Measurements from ENCODE around the gene FAM90A26.
"Not testable (repeated sequence)": the region's sequence is repeated elsewhere in the genome, so short reads cannot be mapped to it uniquely, and the experiment has no call there.

FAM90A26 gene

DNA sequence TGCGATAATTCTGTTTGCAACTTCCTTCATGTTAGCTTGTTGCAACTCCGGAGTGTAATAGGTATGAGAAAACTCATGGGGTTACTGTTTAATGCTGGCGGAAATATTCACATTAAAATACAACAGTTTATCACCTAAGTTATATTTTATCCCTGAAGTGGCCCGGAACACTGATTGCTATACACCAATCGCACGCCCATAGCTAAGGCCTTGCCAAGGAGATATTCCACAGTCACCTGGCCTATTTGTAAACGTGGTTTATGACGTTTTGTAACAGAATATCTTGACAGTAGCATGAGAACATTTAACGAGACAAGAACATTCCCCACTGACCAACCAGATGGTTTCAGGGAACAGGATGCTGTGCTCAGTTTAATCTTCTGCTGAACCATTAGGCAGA lies 23.2 kb upstream of the FAM90A26 start:
- H3K4me1 ChIP-seq (ENCODE audit: control insufficient read depth, insufficient read depth, low read length) = peaks cover 3% of the 10 kb centered on the region
- no peak overlapping the region for H3K4me3 ChIP-seq (ENCODE audit: low read length)
- H3K9me3 ChIP-seq (ENCODE audit: control insufficient read depth, low read length) = no peaks in the 10 kb centered on the region
- no peaks in the 10 kb centered on the region for H3K36me3 ChIP-seq (ENCODE audit: control insufficient read depth, insufficient read depth, low read length, severe bottlenecking)
- H3K9ac ChIP-seq (ENCODE audit: low read length) = no peak overlapping the region
- no peaks in the 10 kb centered on the region for H3K27me3 ChIP-seq (replicated peaks; ENCODE audit: control insufficient read depth, insufficient read depth, low read length)
- no peak for DNase-seq (ENCODE audit: low read depth)

DNA sequence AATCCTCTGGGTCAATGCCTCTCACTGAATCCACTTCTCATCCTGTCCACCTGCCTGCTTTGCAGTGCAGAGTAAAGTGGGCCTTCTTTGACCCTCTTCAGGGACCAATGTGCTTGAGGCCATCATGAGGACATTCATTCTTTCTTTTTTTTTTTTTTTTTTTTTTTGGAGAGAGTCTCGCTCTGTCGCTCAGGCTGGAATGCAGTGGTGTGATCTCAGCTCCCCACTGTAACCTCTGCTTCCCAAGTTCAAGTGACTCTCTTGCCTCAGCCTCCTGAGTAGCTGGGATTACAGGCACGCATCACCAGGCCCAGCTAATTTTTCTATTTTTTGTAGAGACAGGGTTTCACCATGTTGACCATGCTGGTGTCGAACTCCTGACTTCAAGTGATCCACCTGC lies 22.8 kb upstream of the FAM90A26 start:
- not testable (repeated sequence) for H3K36me3 ChIP-seq (ENCODE audit: control insufficient read depth, insufficient read depth, low read length, severe bottlenecking); H3K27me3 ChIP-seq (replicated peaks; ENCODE audit: control insufficient read depth, insufficient read depth, low read length); H3K9me3 ChIP-seq (ENCODE audit: control insufficient read depth, low read length); H3K9ac ChIP-seq (ENCODE audit: low read length); H3K4me1 ChIP-seq (ENCODE audit: control insufficient read depth, insufficient read depth, low read length); DNase-seq (ENCODE audit: low read depth); H3K4me3 ChIP-seq (ENCODE audit: low read length)

DNA sequence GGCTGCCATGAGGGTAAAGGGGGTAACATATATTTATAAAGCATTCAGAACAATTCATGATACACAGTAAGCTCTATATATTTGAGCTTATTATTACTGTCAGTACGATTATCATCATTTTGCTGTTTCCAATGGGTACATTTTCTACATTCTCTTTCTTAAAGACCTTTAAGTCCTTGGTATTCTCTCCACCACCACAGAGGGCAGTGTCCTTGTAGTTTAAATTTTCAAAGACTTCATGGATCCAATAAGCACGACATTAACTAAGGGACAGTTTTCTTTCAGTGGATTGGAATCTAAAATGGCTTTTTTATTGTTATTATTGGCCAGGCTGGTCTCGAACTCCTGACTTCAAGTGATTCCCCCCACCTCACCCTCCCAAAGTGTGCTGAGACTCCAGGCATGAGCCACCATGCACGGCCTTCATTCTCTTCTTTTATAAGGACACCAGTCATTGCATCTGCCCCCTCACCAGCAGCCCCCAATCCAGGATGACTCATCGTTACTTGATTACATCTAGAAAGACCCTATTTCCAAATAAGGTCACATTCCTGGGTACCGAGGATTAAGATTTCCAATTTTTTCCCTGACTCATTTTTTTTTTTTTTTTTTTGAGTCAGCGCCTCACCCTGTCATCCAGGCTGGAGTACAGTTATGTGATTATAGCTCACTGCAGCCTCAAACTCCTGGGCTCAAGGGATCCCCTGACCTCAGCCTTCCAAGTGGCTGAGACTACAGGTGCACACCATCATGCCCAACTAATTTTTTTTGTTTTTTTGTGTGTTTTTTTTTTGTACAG lies 21.4 kb upstream of the FAM90A26 start:
- H3K27me3 ChIP-seq (replicated peaks; ENCODE audit: control insufficient read depth, insufficient read depth, low read length); H3K36me3 ChIP-seq (ENCODE audit: control insufficient read depth, insufficient read depth, low read length, severe bottlenecking); H3K4me1 ChIP-seq (ENCODE audit: control insufficient read depth, insufficient read depth, low read length); H3K4me3 ChIP-seq (ENCODE audit: low read length); H3K9me3 ChIP-seq (ENCODE audit: control insufficient read depth, low read length); DNase-seq (ENCODE audit: low read depth); H3K9ac ChIP-seq (ENCODE audit: low read length): not testable (repeated sequence)

DNA sequence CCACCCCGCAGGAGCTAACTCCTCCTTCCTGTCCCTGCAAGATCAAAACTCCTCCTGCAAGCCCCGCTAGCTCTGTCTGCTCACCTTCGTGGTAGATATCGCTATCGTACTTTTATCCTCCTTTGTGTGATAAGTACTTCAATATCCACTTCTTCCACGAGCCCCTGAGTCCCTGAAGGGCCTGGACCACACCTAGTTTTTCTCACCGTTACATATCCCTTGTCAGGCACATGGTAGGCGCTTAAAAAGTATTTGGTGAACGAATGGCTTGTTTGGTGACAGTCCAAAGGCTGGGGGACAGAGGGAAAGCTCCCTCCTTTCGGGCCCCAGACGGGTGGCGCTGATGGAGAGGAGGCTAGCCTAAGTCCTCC lies 18.4 kb upstream of the FAM90A26 start:
- Histone ChIP-seq H3K9ac (ENCODE audit: low read length) (peak overlapping the region; percentile 84), H3K4me3 (ENCODE audit: low read length) (peak overlapping the region; percentile 81)
- not testable (repeated sequence) for H3K4me1 ChIP-seq (ENCODE audit: control insufficient read depth, insufficient read depth, low read length); DNase-seq (ENCODE audit: low read depth); H3K9me3 ChIP-seq (ENCODE audit: control insufficient read depth, low read length); H3K27me3 ChIP-seq (replicated peaks; ENCODE audit: control insufficient read depth, insufficient read depth, low read length); H3K36me3 ChIP-seq (ENCODE audit: control insufficient read depth, insufficient read depth, low read length, severe bottlenecking)

DNA sequence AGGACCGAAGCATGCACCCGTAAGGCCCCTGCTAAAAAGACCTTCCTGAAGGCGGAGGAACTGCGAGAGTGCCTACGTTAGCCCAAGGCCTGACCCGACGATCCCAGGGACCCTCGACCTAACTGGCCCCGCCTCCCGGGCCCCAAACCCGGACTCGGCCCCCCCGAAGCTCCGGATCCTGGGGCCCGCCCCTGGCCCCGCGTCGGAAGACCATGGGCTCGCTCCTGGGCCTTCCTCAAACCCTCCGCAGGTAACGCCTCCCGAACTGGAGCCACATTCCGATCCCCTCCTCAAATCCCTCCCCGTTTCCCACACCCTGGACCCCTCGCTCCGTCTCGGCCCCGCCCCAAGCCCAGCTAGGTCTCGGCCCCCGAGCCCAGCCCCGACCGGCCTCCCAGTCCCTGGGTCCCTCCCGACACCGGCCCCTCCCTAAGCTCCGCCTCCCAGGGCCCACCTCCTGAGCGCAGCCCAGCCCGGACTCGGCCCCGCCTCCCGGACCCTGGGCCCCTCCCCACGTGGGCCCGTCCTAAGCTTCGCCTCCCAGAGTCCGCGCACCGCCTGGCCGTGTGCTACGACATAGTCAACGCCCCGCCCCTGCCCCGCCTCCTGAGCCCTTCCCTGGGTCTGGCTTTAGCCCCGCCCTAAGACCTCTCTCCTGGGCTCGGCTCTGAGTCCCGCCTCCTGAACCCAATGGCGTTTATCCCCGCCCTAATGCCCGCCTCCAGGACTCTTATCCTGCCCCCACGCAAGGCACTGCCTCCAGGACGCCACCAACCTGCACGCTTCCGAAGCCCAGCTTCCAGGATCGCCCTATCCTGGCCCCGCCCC lies 17.8 kb upstream of the FAM90A26 start:
- H3K9ac ChIP-seq (ENCODE audit: low read length) = peak overlapping the region; percentile 84
- peak; percentile 97 for DNase-seq (ENCODE audit: low read depth)
- not testable (repeated sequence) for H3K9me3 ChIP-seq (ENCODE audit: control insufficient read depth, low read length); H3K36me3 ChIP-seq (ENCODE audit: control insufficient read depth, insufficient read depth, low read length, severe bottlenecking); H3K27me3 ChIP-seq (replicated peaks; ENCODE audit: control insufficient read depth, insufficient read depth, low read length); H3K4me1 ChIP-seq (ENCODE audit: control insufficient read depth, insufficient read depth, low read length)
- peak overlapping the region; percentile 81 for H3K4me3 ChIP-seq (ENCODE audit: low read length)

DNA sequence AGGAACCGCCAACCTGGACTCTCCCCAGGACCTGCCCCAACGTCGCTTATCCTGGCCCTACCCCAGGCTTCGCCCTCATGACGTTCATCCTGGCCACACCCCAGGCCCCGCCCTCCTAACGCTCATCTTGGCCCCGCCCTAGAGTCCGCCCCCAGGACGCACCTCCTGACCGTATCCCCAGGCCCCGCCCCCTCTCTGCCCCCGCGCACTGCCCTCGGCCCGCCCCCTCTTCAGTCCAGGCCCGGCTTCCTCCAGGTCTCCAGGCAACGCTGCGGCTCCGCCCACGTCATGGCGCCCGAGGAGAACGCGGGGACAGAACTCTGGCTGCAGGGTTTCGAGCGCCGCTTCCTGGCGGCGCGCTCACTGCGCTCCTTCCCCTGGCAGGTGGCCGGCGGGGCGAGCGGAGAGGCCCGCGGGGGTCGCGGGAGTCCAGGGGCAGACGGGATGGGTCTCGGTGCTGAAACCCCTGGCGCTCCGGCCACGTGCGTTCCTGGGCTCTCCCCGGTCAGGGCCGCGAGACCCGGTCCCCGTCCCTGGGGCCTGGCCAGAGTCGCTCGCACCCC lies 17.1 kb upstream of the FAM90A26 start:
- Histone ChIP-seq H3K9ac (ENCODE audit: low read length) (peak overlapping the region; percentile 86), H3K4me3 (ENCODE audit: low read length) (peak overlapping the region; percentile 83)
- not testable (repeated sequence) for H3K4me1 ChIP-seq (ENCODE audit: control insufficient read depth, insufficient read depth, low read length); H3K27me3 ChIP-seq (replicated peaks; ENCODE audit: control insufficient read depth, insufficient read depth, low read length); H3K36me3 ChIP-seq (ENCODE audit: control insufficient read depth, insufficient read depth, low read length, severe bottlenecking); H3K9me3 ChIP-seq (ENCODE audit: control insufficient read depth, low read length)
- DNase-seq (ENCODE audit: low read depth) = peak; percentile 98

DNA sequence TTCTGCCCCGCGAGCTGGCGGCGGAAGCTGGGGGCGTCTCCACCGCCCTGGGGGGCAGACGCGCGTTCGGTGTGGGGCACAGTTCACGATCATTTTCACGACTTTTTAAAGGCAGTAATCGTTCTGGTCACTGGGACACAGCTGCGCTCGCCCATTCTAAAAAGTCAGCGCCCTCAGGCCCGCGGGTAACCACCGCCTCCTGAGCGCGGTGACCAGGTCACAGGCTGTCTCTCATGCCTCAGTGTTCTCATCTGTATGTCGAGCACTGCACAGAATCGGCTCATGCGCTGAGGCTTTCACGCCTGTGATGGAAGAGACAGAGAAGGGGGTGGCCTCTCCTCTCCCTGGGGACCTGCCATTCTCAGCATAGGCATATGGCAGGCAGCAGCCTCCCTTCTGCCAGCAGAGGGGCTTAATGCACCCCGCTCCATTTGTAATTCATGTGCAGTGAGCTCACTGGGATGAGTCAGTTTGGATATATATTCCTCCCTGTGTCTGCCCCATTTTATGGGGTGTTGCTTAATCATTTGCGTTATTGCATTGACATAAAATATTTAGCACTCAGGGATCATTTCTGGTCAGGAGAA lies 16.5 kb upstream of the FAM90A26 start:
- H3K4me1 ChIP-seq (ENCODE audit: control insufficient read depth, insufficient read depth, low read length); H3K9me3 ChIP-seq (ENCODE audit: control insufficient read depth, low read length); H3K36me3 ChIP-seq (ENCODE audit: control insufficient read depth, insufficient read depth, low read length, severe bottlenecking); H3K27me3 ChIP-seq (replicated peaks; ENCODE audit: control insufficient read depth, insufficient read depth, low read length): not testable (repeated sequence)
- peak; percentile 53 for DNase-seq (ENCODE audit: low read depth)
- peak overlapping the region; percentile 86 for H3K9ac ChIP-seq (ENCODE audit: low read length)
- peak overlapping the region; percentile 83 for H3K4me3 ChIP-seq (ENCODE audit: low read length)

DNA sequence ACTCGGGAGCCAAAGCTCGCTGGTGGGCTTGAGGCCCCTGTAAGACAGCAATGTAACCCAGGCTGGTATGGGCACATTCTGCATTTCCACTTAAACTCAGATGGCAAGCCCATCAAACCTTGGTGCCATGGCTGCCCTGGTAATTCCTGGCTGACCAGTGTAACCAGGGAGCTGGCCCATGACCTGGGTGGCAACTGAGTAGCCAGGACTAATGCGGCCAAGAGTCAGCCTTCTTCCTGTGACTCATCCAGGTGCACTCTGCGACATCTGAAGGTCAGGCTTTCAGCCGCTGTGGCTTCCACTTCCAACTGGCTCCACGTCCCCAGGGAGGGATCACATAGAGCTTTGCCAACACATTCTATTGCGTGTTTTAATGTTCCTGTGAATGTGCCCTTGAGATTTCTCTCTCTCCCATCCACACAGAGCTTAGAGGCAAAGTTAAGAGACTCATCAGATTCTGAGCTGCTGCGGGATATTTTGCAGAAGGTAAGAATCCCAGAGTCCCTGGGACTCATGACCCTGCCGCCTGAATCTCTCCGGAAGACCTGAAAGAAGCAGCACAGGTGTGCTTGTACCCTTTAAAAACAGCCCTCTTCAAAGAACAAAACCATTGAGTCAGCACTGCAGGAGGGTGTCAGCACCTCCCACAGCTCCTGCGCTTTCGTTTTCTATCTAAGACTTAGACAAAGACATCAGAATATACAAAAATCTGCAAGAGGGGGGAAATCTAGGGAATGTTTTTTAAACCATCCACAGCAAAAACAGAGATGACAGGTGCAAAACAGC lies 14.9 kb upstream of the FAM90A26 start:
- not testable (repeated sequence) for H3K4me1 ChIP-seq (ENCODE audit: control insufficient read depth, insufficient read depth, low read length); H3K36me3 ChIP-seq (ENCODE audit: control insufficient read depth, insufficient read depth, low read length, severe bottlenecking); H3K4me3 ChIP-seq (ENCODE audit: low read length); H3K27me3 ChIP-seq (replicated peaks; ENCODE audit: control insufficient read depth, insufficient read depth, low read length); H3K9ac ChIP-seq (ENCODE audit: low read length); DNase-seq (ENCODE audit: low read depth); H3K9me3 ChIP-seq (ENCODE audit: control insufficient read depth, low read length)

DNA sequence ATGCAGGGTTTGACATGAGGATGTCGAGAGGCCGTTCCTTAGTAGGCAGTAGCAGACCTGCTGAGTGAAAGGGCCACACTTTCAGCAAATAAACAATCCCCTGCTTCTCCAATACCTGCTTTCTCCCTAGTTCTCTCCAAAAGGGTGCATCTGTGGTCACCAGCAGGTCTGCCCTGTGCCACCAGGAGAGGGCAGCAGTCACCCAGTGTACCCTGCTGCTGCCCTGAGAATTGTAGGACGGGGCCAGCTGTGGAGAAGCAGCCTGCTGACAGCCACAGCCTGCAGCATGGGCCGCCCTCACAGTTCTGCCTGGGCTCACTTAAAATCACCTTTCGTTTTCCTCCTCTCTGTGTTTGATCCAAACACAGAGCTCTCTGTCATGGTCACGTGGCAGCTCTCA lies 11.8 kb upstream of the FAM90A26 start:
- not testable (repeated sequence) for H3K27me3 ChIP-seq (replicated peaks; ENCODE audit: control insufficient read depth, insufficient read depth, low read length); H3K9ac ChIP-seq (ENCODE audit: low read length); DNase-seq (ENCODE audit: low read depth); H3K36me3 ChIP-seq (ENCODE audit: control insufficient read depth, insufficient read depth, low read length, severe bottlenecking); H3K9me3 ChIP-seq (ENCODE audit: control insufficient read depth, low read length); H3K4me3 ChIP-seq (ENCODE audit: low read length); H3K4me1 ChIP-seq (ENCODE audit: control insufficient read depth, insufficient read depth, low read length)

DNA sequence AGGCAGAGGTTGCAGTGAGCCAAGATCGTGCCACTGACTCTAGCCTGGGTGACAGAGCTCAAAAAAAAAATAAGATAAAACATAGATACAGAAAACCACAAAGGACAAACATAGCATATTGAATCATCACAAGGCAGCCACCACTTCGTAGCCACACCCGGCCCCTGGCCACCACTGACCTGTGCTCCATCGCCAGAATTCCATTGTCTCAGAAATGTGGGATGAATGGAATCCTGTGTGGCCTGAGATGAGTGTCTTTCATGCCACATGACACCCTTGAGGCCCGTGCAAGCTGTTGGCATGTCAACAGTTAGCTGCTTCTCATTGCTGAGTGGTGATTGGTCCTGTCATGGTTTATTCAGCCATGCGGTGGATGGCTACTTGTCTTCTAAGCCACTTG lies 10.2 kb upstream of the FAM90A26 start:
- not testable (repeated sequence) for H3K27me3 ChIP-seq (replicated peaks; ENCODE audit: control insufficient read depth, insufficient read depth, low read length); DNase-seq (ENCODE audit: low read depth)

DNA sequence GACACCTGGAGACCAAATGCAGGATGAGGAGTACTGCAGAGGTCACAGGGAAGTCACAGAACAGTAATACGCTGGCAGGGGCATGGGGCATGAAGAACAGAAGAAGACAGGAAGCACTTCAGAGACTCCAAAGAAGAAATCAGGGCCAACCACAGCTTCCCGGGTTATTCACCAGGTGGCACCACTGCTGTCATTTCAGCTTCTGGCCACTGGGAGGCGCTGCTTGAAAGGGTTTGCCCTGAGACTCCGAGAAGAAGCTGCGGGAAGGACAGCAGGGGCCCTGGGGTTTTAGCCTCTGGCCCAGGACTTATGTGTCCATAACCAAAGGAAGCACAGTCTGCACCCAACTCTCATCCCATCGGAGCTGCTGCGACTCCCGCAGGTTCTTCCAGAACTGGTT lies 4.2 kb upstream of the FAM90A26 start:
- H3K9me3 ChIP-seq (ENCODE audit: control insufficient read depth, low read length); H3K27me3 ChIP-seq (replicated peaks; ENCODE audit: control insufficient read depth, insufficient read depth, low read length); H3K4me3 ChIP-seq (ENCODE audit: low read length); DNase-seq (ENCODE audit: low read depth); H3K36me3 ChIP-seq (ENCODE audit: control insufficient read depth, insufficient read depth, low read length, severe bottlenecking); H3K4me1 ChIP-seq (ENCODE audit: control insufficient read depth, insufficient read depth, low read length); H3K9ac ChIP-seq (ENCODE audit: low read length): not testable (repeated sequence)

More for the DNA sequence above, 10.2 kb upstream of the FAM90A26 start:
- H3K9me3 ChIP-seq (ENCODE audit: control insufficient read depth, low read length); H3K4me3 ChIP-seq (ENCODE audit: low read length); H3K4me1 ChIP-seq (ENCODE audit: control insufficient read depth, insufficient read depth, low read length); H3K9ac ChIP-seq (ENCODE audit: low read length); H3K36me3 ChIP-seq (ENCODE audit: control insufficient read depth, insufficient read depth, low read length, severe bottlenecking): not testable (repeated sequence)

Data from adipocyte (in vitro differentiated cells).